B cell (primary cell): ENCODE results near the gene MIER3. TPM values are rescaled to one million over a fixed set of nuclear protein-coding genes. Genes with fewer than 3 reads are reported as not detected.
A peak's percentile ranks its signal among the peaks of the same experiment; 100 is the strongest.

Source experiments
- ATAC-seq: fragments of 200-7000 bp; cut with Tn5 transposase; one replicate; pipeline ENCODE4 v1.10.0; 2021; ENCODE audit warnings: low read depth, mild to moderate bottlenecking, moderate number of reproducible peaks, moderate library complexity
- CTCF ChIA-PET: fragments of 350-600 bp; sonication (Branson Sonifier 250); formaldehyde crosslinking; loops from one replicate; lab custom pipeline; 2021; ENCODE audit warnings: antibody characterized with exemption, inconsistent platforms; lab: Charles Lee
- POLR2A ChIA-PET: fragments of 350-600 bp; sonication (Branson Sonifier 250); formaldehyde crosslinking; loops from one replicate; lab custom pipeline; 2021; ENCODE audit warnings: antibody characterized with exemption; lab: Charles Lee
- DNase-seq: peaks from one replicate; pipeline ENCODE4 v3.0.0; 2013
- H2AFZ ChIP-seq: 2 replicates; pipeline ENCODE4 v1.6.1; 2012; ENCODE audit warnings: mild to moderate bottlenecking, low read depth, low read length; ENCODE audit not compliant: insufficient read depth, poor library complexity, severe bottlenecking
- H3K27ac ChIP-seq, 2 donors: 1 replicate in 1 of 2; 2 replicates in 1 of 2; pipeline ENCODE4 v1.5.1; 2012 to 2013; ENCODE audit warnings: low read length in 2 of 2, mild to moderate bottlenecking in 2 of 2, moderate library complexity in 1 of 2
- H3K27me3 ChIP-seq, 4 experiments: fragments of 200-600 bp in 1 of 4; sonication (generic) in 1 of 4; replicated peaks in 1 of 4; 1 replicate in 2 of 4; 2 replicates in 2 of 4; pipeline versions ENCODE4 v1.6.1 to v1.7.0; 2013 to 2016; ENCODE audit warnings: low read length in 3 of 4, mild to moderate bottlenecking in 2 of 4, mixed read lengths in 1 of 4, moderate library complexity in 1 of 4; ENCODE audit not compliant: insufficient read depth in 4 of 4, control insufficient read depth in 3 of 4; ENCODE audit errors: control extremely low read depth in 1 of 4
- H3K36me3 ChIP-seq, 2 experiments: replicated peaks in 1 of 2; 1 replicate in 1 of 2; 2 replicates in 1 of 2; pipeline versions ENCODE4 v1.6.1 to v1.7.1; 2013; ENCODE audit warnings: low read length in 1 of 2; ENCODE audit not compliant: insufficient read depth in 2 of 2, control insufficient read depth in 1 of 2; ENCODE audit errors: control extremely low read depth in 1 of 2, extremely low read depth in 1 of 2
- H3K4me1 ChIP-seq, 2 donors: fragments of 200-600 bp in 1 of 2; sonication (generic) in 1 of 2; 1 replicate in 1 of 2; 2 replicates in 1 of 2; pipeline versions ENCODE4 v1.5.1 to v1.6.1; 2013 to 2017; ENCODE audit warnings: low read length in 2 of 2; ENCODE audit not compliant: control insufficient read depth in 2 of 2, insufficient read depth in 2 of 2
- H3K4me2 ChIP-seq: replicated peaks from 2 replicates; pipeline ENCODE3; 2012; ENCODE audit warnings: mild to moderate bottlenecking, low read depth, low read length; ENCODE audit not compliant: poor library complexity, severe bottlenecking
- H3K4me3 ChIP-seq, 5 experiments: fragments of 200-600 bp in 1 of 5; sonication (generic) in 1 of 5; 1 replicate in 3 of 5; 2 replicates in 2 of 5; pipeline versions ENCODE4 v1.5.1 to v1.7.0; 2011 to 2016; ENCODE audit warnings: low read length in 4 of 5, mild to moderate bottlenecking in 4 of 5, low read depth in 2 of 5, control low read depth in 1 of 5, moderate library complexity in 1 of 5; ENCODE audit not compliant: insufficient read depth in 1 of 5; ENCODE audit errors: control extremely low read depth in 1 of 5, extremely low read depth in 1 of 5
- H3K79me2 ChIP-seq: fragments of 200-600 bp; sonication (generic); one replicate; pipeline ENCODE4 v1.6.0; 2016; ENCODE audit warnings: low read length; ENCODE audit not compliant: control insufficient read depth, insufficient read depth
- H3K9ac ChIP-seq: fragments of 200-600 bp; sonication (generic); 2 replicates; pipeline ENCODE4 v1.6.1; 2017; ENCODE audit warnings: mild to moderate bottlenecking, low read length, moderate library complexity
- H3K9me3 ChIP-seq, 3 donors: one replicate each; pipeline versions ENCODE4 v1.6.1 to v1.7.1; 2013; ENCODE audit warnings: low read length in 2 of 3; ENCODE audit not compliant: control insufficient read depth in 2 of 3, insufficient read depth in 1 of 3; ENCODE audit errors: control extremely low read depth in 1 of 3
- H4K20me1 ChIP-seq: 2 replicates; pipeline ENCODE4 v1.6.0; 2012; ENCODE audit warnings: mild to moderate bottlenecking, low read length; ENCODE audit not compliant: insufficient read depth, control insufficient read depth, poor library complexity, severe bottlenecking
- H3K27ac Mint-ChIP-seq: one replicate; pipeline ENCODE4 v1.8.0; 2021; ENCODE audit warnings: mixed read lengths
- H3K27me3 Mint-ChIP-seq: one replicate; pipeline ENCODE4 v1.8.0; 2021; ENCODE audit warnings: mixed read lengths
- H3K4me1 Mint-ChIP-seq: one replicate; pipeline ENCODE4 v1.8.0; 2021; ENCODE audit warnings: mixed read lengths
- H3K4me3 Mint-ChIP-seq: one replicate; pipeline ENCODE4 v1.8.0; 2021; ENCODE audit warnings: mixed read lengths
- H3K9me3 Mint-ChIP-seq: one replicate; pipeline ENCODE4 v1.8.0; 2022; ENCODE audit warnings: mixed read lengths; ENCODE audit not compliant: insufficient read depth
- EZH2 ChIP-seq: IDR thresholded peaks from 2 replicates; pipeline ENCODE4 v1.6.1; 2012; ENCODE audit warnings: borderline replicate concordance, low read depth, mild to moderate bottlenecking, moderate library complexity, low read length; ENCODE audit not compliant: insufficient read depth, poor library complexity, severe bottlenecking
- WGBS: methylation state at CpG from one replicate; pipeline ENCODE4 v1.1.5; 2013; ENCODE audit warnings: missing lambda C conversion rate; ENCODE audit not compliant: insufficient coverage; 5-methylcytosine and 5-hydroxymethylcytosine counted together
- intact Hi-C: fragments of 100-400 bp; cut with micrococcal nuclease; formaldehyde crosslinking; loops from one replicate; pipeline ENCODE4 v1.10.0; 2022
- polyA plus RNA-seq: library from polyadenylated mRNA; depleted of rRNA; stranded (reverse); fragments of >200 nt; gene quantifications from 2 replicates; pipeline ENCODE4 v1.2.3, GENCODE V29; 2012
- total RNA-seq, 2 donors: library from RNA; stranded (reverse); fragments of 120-200 nt in 1 of 2; gene quantifications; 1 replicate in 1 of 2; 2 replicates in 1 of 2; pipeline versions ENCODE4 v1.2.3 to v1.2.4, GENCODE V29; 2013 to 2022
- TF ChIP-seq, protein P1 (sequence below): fragments of 200-600 bp; IDR thresholded peaks from one replicate; pipeline ENCODE4 v1.8.0; 2022; ENCODE audit warnings: antibody characterized with exemption, mild to moderate bottlenecking

The MIER3 gene
- total and polyA plus RNA-seq, 2 donors (not counting 1 experiment from before 2014, with no cell fraction given) = 5.8 to 25.9 TPM

GRCh38 chr5:56896763-56897162, 55.2 kb downstream of the MIER3 start:
- no peak overlapping the region for H2AFZ ChIP-seq
- H3K4me1 ChIP-seq = peaks cover 11 to 17% of the 10 kb centered on the region in 2 donors
- no peaks in the 10 kb centered on the region for H3K27me3 Mint-ChIP-seq
- peaks cover 3 to 30% of the 10 kb centered on the region in 2 experiments for H3K36me3 ChIP-seq
- H3K79me2 ChIP-seq = no peaks in the 10 kb centered on the region
- TF ChIP-seq, protein P1, sequence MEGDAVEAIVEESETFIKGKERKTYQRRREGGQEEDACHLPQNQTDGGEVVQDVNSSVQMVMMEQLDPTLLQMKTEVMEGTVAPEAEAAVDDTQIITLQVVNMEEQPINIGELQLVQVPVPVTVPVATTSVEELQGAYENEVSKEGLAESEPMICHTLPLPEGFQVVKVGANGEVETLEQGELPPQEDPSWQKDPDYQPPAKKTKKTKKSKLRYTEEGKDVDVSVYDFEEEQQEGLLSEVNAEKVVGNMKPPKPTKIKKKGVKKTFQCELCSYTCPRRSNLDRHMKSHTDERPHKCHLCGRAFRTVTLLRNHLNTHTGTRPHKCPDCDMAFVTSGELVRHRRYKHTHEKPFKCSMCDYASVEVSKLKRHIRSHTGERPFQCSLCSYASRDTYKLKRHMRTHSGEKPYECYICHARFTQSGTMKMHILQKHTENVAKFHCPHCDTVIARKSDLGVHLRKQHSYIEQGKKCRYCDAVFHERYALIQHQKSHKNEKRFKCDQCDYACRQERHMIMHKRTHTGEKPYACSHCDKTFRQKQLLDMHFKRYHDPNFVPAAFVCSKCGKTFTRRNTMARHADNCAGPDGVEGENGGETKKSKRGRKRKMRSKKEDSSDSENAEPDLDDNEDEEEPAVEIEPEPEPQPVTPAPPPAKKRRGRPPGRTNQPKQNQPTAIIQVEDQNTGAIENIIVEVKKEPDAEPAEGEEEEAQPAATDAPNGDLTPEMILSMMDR = no peak
- no peak for TF ChIP-seq EZH2
- no peak overlapping the region for H3K4me2 ChIP-seq
- peak overlapping the region in 1 of 2 donors; percentile 18 for H3K27ac ChIP-seq
- H3K9me3 Mint-ChIP-seq = no peaks in the 10 kb centered on the region
- peaks cover 5% of the 10 kb centered on the region for H4K20me1 ChIP-seq
- POLR2A ChIA-PET = no interaction called here
- WGBS = 100% methylated on average over 2 of the region's 4 CpGs
- no peak overlapping the region for H3K4me3 ChIP-seq
- no peak overlapping the region for H3K4me3 Mint-ChIP-seq
- CTCF ChIA-PET = interaction anchor here (0.7 to 8.6 kb wide), 8 partner anchors 18 to 632 kb away, joined by 3 to 138 read pairs (median 4); no protein-coding TSS in a partner anchor
- ATAC-seq = no peak
- no peaks in the 10 kb centered on the region for H3K27me3 ChIP-seq
- no peaks in the 10 kb centered on the region for H3K9me3 ChIP-seq
- DNase-seq = no peak
- H3K9ac ChIP-seq = no peak overlapping the region
- peaks cover 13% of the 10 kb centered on the region for H3K4me1 Mint-ChIP-seq
- intact Hi-C loops = no loop called here
- no peak overlapping the region for H3K27ac Mint-ChIP-seq

- WGBS = 58% methylated on average over 5 of the region's 5 CpGs
- H3K27ac ChIP-seq = peak overlapping the region in 1 of 2 donors; percentile 40
- ATAC-seq (no peak), DNase-seq (no peak)
- H3K4me1 Mint-ChIP-seq = peaks cover 13% of the 10 kb centered on the region
- H3K4me3 ChIP-seq = no peak overlapping the region
- CTCF ChIA-PET = interaction anchor here (0.7 to 1.7 kb wide), 7 partner anchors 9 to 629 kb away, joined by 3 to 5 read pairs (median 4); no protein-coding TSS in a partner anchor
- no peaks in the 10 kb centered on the region for H3K9me3 Mint-ChIP-seq
- no peaks in the 10 kb centered on the region for H3K79me2 ChIP-seq
- TF ChIP-seq, protein P1 = no peak
- H3K27me3 Mint-ChIP-seq = no peaks in the 10 kb centered on the region
- intact Hi-C loops = no loop called here
- H3K9me3 ChIP-seq = no peaks in the 10 kb centered on the region
- H2AFZ ChIP-seq = no peak overlapping the region
- H3K4me1 ChIP-seq = peaks cover 7 to 9% of the 10 kb centered on the region in 2 donors
- no peak overlapping the region for H3K9ac ChIP-seq
- peak overlapping the region; percentile 39 for H3K27ac Mint-ChIP-seq
- H3K4me2 ChIP-seq = no peak overlapping the region
- POLR2A ChIA-PET = no interaction called here
- peaks cover 13 to 57% of the 10 kb centered on the region in 2 experiments for H3K36me3 ChIP-seq
- peaks cover 5% of the 10 kb centered on the region for H4K20me1 ChIP-seq
- H3K4me3 Mint-ChIP-seq = no peak overlapping the region
- H3K27me3 ChIP-seq = no peaks in the 10 kb centered on the region
Measured at GRCh38 chr5:56893251-56893951, 58.5 kb downstream of the MIER3 start.
